ENCODE results near the gene CNNM1.

Gene CNNM1

DNA sequence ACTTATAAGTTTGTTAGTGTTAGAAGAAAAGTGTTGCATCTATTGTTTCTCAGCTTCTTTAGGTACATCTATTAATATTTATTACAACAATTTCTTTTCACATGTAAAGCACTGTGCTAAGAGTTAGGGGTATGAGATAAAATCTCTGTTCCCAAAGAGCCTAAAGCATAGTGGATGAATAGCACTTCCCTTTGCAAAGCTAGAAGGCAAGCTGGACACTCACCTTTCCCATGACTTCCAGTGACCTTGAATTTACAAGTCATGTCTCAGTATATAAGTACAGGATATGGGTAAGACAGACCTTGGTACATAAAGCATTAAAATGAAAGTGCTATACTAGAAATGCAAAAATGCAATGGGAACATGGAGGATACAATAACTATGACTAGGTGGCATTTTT, 8.7 kb downstream of the CNNM1 start:
- no peak for DNase-seq

DNA sequence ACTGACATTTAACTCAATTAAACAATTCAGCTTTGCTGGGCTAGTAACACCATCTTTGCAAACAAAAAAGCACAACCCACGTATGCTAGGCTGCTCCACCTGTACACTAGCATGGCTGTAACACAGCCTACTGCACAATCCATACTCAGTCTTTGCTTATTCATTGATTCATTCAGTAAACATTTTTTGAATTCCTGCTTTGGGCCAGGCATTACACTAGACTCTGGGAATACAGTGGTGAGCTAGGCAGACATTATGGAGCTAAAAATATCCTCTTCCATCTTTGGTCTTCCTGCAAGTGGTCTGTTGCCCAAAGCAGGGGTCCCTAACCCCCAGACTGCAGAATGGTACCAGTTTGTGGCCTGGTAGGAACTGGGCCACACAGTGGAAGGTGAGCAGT, 9.9 kb downstream of the CNNM1 start:
- no peak for DNase-seq

DNA sequence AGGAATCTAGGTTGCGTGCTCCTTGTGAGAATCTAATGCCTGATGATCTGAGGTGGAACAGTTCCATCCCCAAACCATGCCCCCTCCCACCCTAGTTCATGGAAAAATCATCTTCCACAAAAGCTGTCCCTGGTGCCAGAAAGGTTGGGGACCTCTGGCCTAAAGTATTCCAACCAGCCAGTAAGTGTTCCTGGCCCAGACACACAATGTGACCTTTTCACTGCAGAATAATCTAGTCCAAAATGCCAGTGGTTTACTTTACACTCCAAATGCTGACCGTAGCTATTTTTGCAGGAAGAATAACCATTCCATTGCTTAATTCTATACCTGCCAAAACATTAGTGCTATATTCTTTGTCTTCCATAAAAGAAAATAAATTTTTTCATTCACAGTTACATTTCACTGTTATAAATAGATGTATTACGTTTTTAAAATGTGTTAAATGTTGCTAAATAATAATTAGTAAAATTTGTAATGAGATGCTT, 10.4 kb downstream of the CNNM1 start:
- DNase-seq: no peak

DNA sequence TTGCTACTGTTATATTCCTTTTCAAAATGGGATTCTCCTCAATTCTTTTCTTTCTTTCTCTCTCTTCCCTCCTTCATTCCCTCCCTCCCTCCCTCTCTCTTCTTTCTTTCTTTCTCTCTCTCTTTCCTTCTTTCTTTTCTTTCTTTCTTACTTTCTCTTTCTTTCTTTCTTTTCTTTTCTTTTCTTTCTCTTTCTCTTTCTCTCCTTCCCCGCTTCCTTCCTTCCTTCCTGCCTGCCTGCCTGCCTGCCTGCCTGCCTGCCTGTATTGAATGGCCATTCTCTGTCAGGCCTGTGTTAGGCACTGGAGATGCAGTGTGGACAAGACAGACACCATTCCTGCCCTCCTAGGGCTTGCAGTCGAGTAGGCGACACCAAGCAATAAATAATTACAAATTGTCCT, 11.5 kb downstream of the CNNM1 start:
- DNase-seq: no peak

DNA sequence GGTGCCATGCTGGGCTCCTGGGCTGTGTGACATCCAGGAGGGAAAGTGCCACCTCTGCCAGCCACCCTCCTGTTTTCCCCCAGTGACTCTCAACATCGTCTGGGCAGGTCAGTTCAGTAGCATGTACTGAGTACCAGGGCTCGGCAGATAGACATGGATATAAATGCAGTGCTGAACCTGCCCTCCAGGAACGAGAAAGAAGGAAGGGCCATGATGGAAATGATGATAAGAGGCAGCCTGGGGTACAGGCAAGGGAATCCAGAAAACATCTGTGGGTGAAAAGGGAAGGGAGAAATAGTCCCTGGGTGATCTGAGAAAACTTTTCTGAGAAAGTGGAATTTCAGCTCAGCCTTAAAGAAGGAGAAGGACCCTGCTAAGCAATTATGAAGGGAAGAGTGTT, 12.1 kb downstream of the CNNM1 start:
- DNase-seq: no peak

DNA sequence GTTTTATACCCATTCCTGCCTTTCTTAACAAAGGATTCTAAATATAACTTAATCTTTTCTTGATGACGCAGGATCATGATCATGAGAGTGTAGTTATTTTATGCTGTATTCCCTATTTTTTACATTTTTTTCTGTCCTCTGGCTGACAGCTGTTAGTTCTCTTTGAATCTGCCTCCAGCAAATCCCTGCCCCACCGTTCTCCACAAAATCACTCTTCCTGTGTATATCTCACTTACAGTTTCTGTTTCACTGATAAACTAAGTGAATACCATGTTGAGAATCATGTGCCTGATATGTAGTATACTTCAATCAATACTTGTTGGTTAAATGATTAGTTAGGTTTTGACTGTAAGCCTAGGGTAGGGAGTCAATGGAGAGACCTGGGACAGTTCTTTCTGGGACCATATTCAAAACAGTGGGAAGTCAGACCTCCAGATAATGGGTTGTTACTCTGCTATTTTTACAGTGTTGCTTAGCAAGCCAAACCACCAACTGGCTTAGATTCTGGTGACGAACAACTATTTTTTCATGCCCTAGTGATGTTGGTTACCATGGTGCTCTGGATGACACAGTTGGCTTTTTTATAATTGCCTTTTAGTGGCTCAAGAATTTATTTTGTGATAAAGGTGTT, 12.8 kb downstream of the CNNM1 start:
- no peak for DNase-seq

DNA sequence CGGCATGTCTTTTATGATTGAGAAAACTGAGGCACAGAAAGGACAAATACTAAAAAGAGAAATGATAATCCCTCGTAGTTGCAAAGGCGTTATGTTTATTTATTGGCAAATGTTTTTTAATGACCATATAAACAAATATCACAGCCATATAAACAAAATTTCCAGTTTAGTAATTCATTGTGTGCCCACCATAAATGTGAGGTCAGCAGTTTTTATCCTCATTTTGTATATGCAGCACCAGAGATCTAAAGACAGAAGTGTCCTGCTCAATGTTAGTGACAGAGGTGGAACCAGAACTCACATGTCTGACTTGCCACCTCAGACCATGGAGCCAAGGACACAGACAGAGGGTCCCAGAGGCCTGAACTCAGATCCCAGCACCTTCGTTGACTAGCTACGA, 14.1 kb downstream of the CNNM1 start:
- DNase-seq: no peak

DNA sequence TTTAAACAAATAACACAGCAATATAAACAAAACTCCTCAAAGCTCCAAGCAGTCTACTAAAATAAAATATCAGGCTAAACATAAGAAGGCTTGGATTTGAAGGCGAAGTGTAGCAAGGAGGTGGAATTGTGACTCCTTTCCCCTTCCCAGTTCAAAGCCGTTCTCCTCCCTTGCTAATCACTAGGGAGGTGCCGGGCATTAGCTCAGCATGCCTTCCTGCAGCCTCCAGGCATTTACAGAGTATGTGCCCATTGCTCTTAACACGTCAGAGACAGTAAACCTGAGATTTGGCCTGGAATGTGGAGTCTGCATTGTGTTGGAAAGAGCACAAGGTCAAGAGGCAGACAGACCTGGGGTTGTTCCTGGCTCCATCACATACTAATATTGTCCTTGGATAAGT, 15.6 kb downstream of the CNNM1 start:
- DNase-seq: no peak

DNA sequence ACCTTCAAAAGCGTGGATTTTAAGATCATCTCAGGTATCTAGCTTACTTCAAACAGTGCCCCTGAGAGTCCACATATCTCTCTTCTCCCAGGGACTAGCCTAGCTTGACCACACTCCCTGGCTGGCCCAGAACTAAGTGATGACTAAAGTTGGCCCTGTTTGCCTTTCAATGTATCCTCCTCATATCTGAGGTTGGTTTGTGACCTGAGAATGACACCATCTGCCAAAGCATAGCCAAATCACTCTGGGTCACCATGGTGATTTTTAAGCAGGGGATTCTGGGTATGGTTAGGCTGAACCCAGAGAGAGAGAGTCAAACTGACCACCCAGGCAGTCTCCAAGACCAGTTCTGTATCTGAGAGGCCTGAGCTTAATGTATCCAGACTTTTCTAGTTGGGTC, 16.2 kb downstream of the CNNM1 start:
- no peak for DNase-seq

DNA sequence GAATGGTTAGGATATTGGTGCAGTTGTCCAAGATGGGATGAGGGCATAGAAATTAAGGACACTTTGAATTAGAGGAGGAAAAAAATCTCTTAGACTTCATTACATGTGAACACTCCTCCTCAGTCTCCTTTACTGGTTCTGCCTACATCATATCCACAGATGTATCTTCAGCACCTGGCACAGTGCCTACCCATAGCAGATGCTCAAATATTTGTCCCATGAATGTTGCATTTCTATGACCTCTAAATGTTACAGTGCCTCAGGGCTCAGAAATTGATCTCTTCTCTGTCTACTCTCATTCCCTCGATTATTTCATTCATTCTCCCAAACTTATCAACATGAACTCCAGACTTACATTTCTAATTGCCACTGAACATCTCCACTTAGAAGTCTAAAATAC, 17.1 kb downstream of the CNNM1 start:
- peak; percentile 36 to 70 for DNase-seq

DNA sequence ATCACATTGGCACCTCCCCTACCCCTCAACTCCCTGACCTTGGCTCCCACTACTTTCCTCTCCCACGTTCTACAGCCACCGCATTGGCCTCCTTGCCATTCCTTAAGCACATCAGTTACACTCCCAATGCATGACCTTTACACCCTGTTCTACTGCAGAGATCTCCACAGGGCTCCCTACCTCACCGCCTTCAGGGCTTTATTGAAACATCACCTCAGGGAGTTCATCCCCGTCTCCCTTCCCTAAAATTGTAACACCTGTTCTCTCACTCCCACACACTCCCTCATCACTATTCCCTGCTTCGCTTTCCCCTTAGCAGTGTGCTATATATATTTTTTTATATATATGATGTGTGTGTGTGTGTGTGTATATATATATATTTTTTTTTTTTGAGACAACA, 18.5 kb downstream of the CNNM1 start:
- DNase-seq: no peak

DNA sequence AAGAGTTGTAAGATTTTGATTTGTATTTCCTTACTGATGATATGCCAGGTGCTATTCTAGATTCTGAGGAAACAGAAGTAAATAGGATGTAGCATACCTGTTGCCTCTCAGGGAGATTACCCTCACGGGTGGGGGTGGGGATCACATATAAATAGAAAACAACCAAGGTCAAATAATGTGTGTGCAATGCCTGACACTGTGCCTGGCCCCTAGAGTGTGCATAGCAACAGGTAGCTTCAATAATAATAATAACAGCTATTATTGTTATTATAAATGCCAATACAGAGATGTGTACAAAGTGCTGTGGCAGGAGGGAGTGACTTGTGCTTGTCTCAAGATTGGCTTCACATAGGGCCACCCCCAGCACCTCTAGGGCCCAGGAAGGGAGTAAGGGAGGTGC, 24.0 kb downstream of the CNNM1 start:
- no peak for DNase-seq

DNA sequence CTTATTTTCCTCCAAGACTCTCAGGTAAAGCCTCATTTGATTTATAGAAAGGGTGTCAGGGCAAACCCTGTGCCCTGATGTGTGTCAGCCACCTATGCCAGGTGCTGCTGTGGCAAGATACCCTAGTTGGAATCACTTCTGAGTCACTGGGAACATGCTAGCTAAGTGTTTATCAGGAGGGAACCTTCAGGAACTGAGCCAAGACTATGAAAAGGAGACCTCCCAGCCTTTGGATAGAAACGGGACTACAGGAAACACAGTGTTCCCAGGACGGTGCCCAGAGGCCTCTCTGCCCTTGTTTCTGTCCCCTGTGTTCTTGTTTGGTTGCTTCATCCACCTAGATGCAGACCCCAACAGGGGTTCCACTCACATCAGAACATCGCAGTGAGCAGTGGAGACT, 28.5 kb downstream of the CNNM1 start:
- DNase-seq: no peak

DNA sequence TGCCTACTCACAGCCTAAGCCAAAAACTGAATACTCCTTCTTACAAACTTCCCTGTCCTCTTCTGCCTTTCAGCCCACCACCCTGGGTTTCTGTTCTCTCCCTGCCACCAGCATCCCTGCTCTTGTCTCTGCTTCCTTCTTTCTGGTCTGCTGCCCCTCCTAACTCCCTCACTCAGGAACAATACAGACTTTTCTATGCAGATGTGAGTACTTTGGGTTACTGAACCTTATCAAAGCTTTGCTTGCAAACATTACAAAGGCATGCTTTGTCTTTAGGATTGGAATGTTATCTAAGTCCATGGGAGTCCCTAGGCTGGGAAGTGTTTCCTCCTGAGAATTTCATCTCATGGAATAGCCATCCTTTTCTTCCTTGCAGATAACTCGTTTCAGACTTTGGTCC, 28.9 kb downstream of the CNNM1 start:
- DNase-seq: no peak

DNA sequence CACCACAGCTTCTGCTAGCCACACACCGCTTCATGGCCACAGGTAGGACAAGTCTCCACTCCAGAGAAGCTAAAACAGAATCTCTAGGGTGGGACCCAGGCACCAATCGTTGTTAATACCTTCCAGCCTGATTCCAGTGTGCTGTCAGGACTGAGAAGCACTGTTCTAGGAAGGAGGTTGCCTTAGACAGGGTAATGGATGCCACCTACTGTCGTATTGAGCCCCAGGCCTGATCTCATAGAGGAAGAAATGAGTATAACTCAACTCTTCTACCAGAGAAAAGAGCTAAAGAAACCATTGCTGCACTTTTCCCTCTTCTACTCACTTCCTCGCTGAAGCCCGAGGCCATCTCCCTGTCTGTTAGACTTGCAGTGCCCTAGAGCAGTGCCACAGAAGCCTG, 31.8 kb downstream of the CNNM1 start:
- no peak for DNase-seq

DNA sequence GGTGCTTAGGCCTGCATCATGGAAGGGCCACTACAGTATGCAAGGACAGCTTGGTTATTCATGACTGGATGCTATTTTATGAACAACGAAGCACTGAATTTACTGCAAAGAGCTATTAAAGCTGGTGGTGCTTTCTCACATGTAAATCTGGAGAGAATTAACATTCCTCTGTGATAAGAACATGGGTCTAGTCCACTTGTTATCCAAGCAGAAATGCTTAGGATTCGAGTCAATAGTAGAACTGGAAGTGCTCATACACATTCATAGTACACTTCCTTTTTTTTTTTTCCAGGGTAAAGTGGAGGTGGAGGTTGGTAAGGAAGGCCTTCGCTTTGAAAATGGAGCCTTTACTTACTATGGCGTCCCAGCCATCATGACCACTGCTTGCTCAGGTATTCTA, 35.0 kb downstream of the CNNM1 start:
- DNase-seq: no peak

DNA sequence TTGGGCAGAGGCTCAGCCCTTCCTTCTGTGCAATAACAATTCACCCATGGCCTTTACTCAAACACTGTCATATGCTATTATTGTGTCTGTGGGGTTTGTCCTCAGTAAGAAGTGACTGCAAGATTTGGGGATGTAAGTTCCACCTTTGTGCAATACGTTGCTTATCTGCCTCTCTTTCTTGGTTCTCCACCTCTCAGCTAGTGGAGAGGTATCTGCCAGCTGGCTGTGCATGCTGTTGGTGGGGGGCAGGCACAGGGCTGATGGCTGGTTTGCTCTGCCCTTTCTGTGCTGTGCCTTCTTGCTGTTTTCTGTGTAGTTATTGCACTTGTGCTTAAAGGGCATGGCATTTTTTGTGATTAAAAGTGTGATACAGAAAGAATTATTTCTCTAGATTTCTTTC, 36.2 kb downstream of the CNNM1 start:
- DNase-seq: no peak

DNA sequence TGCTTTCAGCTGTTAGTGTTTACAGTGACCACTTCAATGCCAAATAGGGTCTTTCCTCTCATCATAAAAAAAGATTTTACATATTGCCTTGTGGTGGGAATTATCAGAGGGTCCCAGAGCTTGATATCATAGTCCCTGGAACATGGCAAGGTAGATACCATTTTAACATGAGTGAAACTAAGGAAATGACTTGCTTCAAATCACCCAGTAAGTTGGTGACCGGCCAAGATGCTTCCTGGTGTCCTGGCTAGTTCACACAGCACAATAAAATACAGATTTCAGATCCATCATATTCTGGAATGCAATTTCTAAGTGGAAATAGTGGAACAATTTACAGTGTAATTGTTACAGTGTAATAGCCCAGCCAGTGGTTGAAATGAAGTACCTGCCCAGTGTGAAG, 36.6 kb downstream of the CNNM1 start:
- DNase-seq: no peak

DNA sequence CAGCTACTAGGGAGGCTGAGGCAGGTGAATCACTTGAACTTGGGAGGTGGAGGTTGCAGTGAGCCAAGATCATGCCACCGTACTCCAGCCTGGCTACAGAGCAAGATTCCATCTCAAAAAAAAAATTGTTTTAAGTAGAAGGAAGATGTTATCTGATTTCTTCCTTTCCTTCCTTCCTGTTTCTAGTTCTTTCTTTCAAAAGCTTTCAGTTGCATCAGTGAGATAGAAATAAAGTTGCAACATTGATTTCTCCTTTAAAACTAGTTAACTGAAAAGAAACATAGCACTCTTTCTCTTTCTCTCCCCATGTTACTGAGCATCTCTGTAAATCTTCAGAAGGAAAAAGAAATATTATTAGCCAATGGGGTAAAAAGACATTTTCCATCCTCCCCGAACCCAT, 37.5 kb downstream of the CNNM1 start:
- DNase-seq: no peak

DNA sequence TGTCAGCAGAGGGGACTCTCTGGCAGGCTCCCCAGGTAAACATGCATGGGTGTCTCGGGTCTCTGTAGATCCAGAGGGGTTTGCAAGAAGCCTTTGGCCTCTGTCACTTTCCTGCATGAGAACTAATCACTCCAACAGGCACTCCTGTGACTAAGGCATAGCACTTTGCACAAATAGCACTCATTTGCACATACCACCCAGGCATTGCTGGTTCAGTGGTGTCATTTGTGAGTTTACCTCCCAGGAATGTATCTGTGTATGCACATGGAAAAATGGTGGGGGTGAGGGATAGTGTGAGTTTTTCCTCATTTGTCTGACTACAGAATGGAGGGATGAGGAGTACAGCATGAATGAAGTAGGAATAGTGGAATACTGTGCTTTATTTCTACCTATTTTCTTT, 39.5 kb downstream of the CNNM1 start:
- DNase-seq: no peak

DNA sequence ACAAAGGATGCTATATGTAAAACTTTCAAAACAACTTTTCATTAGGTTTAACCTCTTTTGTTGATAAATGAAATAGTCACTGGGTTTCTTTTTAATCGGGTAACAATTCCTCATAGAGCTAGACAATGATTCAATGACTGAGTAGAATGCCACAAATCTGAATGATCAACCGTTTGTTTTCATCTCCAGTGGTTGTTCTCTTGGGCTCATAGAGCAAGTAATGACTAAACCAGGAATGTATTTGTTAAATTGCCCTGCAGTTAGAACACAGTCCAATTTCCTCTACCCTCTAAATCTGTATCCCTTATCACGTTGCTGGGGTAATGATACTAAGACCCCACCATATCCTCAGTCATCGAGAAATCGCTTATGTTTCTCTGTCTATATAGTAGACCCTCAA, 40.0 kb downstream of the CNNM1 start:
- no peak for DNase-seq

DNA sequence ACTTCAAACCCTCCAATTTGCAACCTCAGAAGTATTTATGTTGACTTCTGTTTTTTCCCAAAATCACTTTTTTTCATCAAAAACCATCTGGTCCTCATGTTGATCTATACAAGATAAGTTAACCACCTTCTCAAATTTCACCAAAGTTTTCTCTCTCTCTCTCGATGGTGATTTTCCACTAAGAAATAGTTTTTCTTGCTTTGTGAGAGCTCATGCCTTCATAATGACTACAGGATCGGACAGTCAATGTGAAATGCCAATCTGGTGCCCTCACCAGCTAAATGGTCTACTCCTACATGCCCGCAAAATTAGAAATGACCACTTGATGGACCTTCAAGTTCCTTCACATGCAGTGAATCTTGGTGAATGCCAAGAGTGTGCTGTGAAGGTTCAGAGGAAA, 40.4 kb downstream of the CNNM1 start:
- no peak for DNase-seq

DNA sequence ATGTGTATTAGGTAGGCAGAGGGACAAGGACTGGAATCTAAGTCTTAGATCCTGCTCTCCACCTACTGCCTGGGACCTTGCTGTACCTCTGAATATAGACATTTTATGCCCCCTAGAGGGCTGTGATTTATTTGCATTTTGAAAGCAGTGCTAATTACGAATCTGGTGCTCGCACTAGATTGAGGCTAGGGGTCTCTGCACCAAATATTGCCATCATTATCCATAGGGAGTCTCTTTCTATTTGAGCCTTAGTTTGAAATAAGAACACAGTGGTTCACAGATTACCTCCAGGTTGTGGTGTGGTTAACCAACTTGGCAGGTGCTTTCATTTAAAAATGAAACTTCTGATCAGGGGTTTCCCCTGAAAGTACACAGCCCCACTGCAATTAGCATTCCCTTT, 41.8 kb downstream of the CNNM1 start:
- peak; percentile 41 to 45 for DNase-seq

DNA sequence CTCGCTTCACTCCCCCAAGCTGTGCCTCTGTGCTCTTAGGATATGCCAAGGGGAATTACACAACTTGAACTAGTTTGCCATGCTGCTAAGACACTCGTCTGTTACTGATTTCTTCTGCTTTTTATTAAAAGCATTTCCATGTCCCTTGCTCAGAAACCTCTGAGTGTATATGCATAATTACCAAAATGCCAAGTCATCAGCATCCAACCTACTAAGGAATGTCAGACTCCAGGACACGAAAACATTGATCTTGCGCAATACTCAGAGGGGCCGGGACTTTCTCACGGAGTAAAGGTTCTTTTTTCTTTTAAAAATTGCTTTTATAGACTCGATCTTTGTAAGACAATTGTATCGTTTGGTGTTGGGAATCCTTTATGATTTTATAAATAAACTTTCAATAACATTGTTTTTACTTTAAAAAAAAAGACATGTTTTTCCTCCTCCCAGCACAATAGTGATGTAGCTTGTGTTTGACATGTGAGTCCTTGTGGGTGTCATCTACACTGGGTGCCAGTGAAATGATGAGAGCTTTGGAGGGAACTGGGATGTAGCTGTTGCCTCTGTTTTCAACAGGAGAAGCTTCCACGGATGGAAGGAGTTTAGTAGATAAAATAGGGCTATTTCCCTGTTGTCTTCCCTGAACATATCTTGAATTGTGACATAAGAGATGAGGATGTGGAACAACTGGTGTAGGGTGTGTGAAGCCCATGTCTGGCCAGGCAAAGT, 43.6 kb downstream of the CNNM1 start:
- no peak for DNase-seq

DNA sequence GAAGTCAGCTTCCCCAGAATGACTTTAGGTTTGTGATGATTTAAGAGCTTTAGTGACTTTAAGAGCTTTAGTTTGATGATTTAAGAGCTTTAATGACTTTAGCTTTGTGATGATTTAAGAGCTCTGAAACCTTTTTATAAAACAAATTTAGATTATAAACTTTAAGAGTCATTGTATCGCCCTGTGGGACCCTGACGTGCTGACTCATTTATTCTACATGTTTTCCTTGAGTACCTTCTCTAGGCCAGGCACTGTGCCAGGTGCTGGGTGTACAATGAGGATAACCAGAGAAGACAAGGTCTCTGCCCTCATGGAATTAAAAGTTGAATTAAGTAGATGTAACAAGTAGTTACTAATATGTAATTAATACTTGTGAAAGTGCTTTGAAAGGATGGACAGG, 45.4 kb downstream of the CNNM1 start:
- DNase-seq: no peak

Measured in SHP77 (cell line).